ENCODE data around the gene WNT4. TPM values are rescaled to one million over a fixed set of nuclear protein-coding genes. Genes with fewer than 3 reads are reported as not detected.

WNT4 gene
- total and polyA plus RNA-seq, 3 experiments from 2014 or later = 0.08 TPM; not detected in 2

DNA sequence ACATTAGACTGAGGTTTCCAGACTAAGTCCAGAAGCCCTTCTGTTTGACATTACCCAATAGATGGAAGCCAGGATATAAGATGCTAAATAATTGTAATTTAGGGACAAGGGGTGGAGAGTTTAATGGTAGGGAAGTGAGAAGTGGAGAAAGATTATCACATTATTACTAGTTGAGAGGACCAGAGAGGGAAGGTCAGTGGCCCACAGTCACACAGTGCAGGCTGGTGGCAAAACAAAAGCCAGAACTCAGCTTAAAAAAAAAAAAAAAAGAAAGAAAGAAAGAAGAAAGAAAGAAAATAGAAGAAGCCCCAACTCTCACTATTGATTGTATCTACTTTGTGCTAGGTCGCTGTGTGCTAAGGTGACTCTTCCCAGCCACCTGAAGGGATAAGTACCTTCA lies 41.6 kb upstream of the WNT4 start:
- no peak for DNase-seq
- no peak overlapping the region for H3K4me3 Mint-ChIP-seq
- POLR2A ChIA-PET = no interaction called here

DNA sequence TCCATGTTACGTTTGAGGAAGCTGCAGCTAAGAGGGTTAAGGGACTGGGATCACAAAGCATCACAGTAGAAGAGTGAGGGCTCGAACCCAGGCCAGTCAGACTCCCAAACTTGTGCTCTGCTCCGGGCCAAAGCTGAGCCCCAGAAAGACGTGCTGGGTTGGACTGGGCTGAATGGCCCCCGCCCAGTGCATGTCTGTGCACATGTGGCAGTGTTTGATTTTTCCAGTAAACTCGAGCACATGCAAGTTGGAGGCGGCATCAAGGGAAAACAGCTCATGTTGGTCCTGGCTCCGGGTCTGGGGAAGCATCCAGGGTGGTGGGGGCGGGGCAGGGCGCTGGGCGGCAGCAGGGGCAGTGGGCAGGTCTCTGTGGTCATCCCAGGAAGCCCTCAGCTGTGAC lies 39.8 kb upstream of the WNT4 start:
- no peak for DNase-seq
- H3K27me3 ChIP-seq (ENCODE audit: insufficient read depth, low read length, poor library complexity, severe bottlenecking) = no peaks in the 10 kb centered on the region
- Mint-ChIP-seq H3K27me3 (peaks cover 27 to 51% of the 10 kb centered on the region in 2 donors), H3K27ac (no peak overlapping the region), H3K4me1 (peaks cover 0 to 2% (median 0%) of the 10 kb centered on the region in 3 donors), H3K9me3 (no peaks in the 10 kb centered on the region), H3K4me3 (no peak overlapping the region), H3K36me3 (peaks cover 0 to 2% (median 0%) of the 10 kb centered on the region in 3 donors)
- H3K4me3 ChIP-seq (ENCODE audit: low read length) = no peak overlapping the region
- CTCF ChIA-PET = interaction anchor here (0.6 kb wide), 1 partner anchor 10 kb away, joined by 3 read pairs; no protein-coding TSS in a partner anchor
- no peak overlapping the region for H3K27ac ChIP-seq (ENCODE audit: low read depth, low read length)
- no peaks in the 10 kb centered on the region for H3K9me3 ChIP-seq (ENCODE audit: low read length)
- H3K4me1 ChIP-seq (ENCODE audit: insufficient read depth, low read length) = no peaks in the 10 kb centered on the region
- POLR2A ChIA-PET = no interaction called here
- no peaks in the 10 kb centered on the region for H3K36me3 ChIP-seq (ENCODE audit: insufficient read depth, low read length)

More for the DNA sequence above, 41.6 kb upstream of the WNT4 start:
- Histone ChIP-seq H3K4me3 (ENCODE audit: low read length) (no peak overlapping the region), H3K27me3 (ENCODE audit: insufficient read depth, low read length, poor library complexity, severe bottlenecking) (no peaks in the 10 kb centered on the region), H3K9me3 (ENCODE audit: low read length) (no peaks in the 10 kb centered on the region), H3K4me1 (ENCODE audit: insufficient read depth, low read length) (no peaks in the 10 kb centered on the region), H3K27ac (ENCODE audit: low read depth, low read length) (no peak overlapping the region), H3K36me3 (ENCODE audit: insufficient read depth, low read length) (no peaks in the 10 kb centered on the region)
- Mint-ChIP-seq H3K27me3 (peaks cover 34 to 63% of the 10 kb centered on the region in 2 donors), H3K9me3 (no peaks in the 10 kb centered on the region), H3K4me1 (peaks cover 0 to 2% (median 0%) of the 10 kb centered on the region in 3 donors), H3K36me3 (peaks cover 0 to 2% (median 0%) of the 10 kb centered on the region in 3 donors), H3K27ac (peak overlapping the region in 1 of 8 donors; percentile 24)
- CTCF ChIA-PET = no interaction called here

DNA sequence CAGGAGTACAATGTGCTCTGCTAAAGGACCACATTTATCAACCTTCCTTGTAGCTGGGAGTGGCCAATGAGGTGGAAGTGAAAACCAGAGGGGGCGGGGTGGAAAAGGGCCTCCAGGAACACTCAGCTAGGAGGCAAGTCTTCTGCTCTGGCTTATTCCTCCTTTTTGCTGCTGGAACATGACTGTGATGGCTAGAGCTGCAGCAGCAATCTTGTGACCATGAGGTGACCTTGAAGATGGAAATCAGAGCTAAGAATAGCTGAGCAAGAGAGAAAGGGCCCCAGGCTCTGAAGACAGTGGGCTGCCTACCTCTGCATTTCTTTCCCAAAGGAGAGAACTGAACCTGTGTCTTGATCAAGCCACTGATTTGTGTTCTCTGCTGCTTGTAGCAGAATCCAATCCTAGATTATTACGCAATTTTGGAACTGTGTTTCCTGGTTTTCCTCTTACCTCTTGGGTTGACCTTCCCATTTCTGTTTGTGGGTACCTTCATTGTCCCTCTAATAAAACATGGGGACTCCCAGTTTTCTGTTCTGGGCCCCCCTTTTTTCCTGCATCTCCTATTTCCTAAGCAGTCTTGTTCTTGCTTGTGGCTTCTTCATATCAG lies 36.4 kb upstream of the WNT4 start:
- peaks cover 15 to 33% of the 10 kb centered on the region in 2 donors for H3K27me3 Mint-ChIP-seq
- Histone ChIP-seq H3K36me3 (ENCODE audit: insufficient read depth, low read length) (no peaks in the 10 kb centered on the region), H3K4me1 (ENCODE audit: insufficient read depth, low read length) (no peaks in the 10 kb centered on the region), H3K9me3 (ENCODE audit: low read length) (no peaks in the 10 kb centered on the region), H3K27me3 (ENCODE audit: insufficient read depth, low read length, poor library complexity, severe bottlenecking) (no peaks in the 10 kb centered on the region), H3K4me3 (ENCODE audit: low read length) (no peak overlapping the region), H3K27ac (ENCODE audit: low read depth, low read length) (no peak overlapping the region)
- ChIA-PET POLR2A (no interaction called here), CTCF (no interaction called here)
- H3K9me3 Mint-ChIP-seq = no peaks in the 10 kb centered on the region
- H3K36me3 Mint-ChIP-seq = peaks cover 0 to under 1% (median 0%) of the 10 kb centered on the region in 3 donors
- H3K4me1 Mint-ChIP-seq = no peaks in the 10 kb centered on the region
- H3K27ac Mint-ChIP-seq = no peak overlapping the region
- H3K4me3 Mint-ChIP-seq = no peak overlapping the region
- no peak for DNase-seq

DNA sequence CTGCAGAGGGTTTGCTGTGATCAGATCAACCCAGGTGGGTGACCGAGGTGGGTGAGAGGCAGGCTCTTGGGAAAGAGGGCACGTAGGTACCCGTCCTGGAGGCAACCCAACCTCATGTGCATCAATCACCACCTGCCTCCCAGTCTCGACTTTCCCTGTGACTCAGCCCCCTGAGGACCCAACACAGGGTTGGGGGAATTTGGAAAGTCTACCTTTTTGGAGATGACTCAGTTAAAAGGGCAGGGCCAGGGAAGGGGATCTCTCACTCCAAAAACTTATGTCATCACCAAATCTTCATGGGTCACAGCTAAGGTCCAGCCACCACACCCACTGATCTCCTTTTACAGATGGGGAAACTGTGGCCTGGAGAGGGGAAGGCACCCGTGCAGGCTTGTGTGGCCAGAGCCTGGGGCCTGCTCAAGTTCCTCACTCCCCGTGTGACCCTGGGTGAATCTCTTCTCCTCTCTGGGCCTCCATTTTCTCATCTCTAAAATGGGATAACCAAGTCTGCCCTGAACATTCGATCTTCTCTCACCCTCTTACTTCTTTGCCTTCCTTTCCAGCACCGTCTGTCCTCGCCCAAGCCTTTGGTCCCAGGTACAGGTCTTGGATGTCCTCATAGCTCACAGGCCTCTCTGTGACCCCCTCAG lies 34.6 kb upstream of the WNT4 start:
- Histone ChIP-seq H3K36me3 (ENCODE audit: insufficient read depth, low read length) (no peaks in the 10 kb centered on the region), H3K9me3 (ENCODE audit: low read length) (no peaks in the 10 kb centered on the region), H3K4me3 (ENCODE audit: low read length) (no peak overlapping the region), H3K27ac (ENCODE audit: low read depth, low read length) (no peak overlapping the region), H3K4me1 (ENCODE audit: insufficient read depth, low read length) (no peaks in the 10 kb centered on the region), H3K27me3 (ENCODE audit: insufficient read depth, low read length, poor library complexity, severe bottlenecking) (no peaks in the 10 kb centered on the region)
- Mint-ChIP-seq H3K4me3 (no peak overlapping the region), H3K36me3 (no peaks in the 10 kb centered on the region), H3K9me3 (no peaks in the 10 kb centered on the region), H3K4me1 (no peaks in the 10 kb centered on the region), H3K27ac (peak overlapping the region in 1 of 8 donors; percentile 42), H3K27me3 (peaks cover 15 to 31% of the 10 kb centered on the region in 2 donors)
- ChIA-PET CTCF (no interaction called here), POLR2A (no interaction called here)
- DNase-seq = peak in 1 of 5 donors; percentile 33

DNA sequence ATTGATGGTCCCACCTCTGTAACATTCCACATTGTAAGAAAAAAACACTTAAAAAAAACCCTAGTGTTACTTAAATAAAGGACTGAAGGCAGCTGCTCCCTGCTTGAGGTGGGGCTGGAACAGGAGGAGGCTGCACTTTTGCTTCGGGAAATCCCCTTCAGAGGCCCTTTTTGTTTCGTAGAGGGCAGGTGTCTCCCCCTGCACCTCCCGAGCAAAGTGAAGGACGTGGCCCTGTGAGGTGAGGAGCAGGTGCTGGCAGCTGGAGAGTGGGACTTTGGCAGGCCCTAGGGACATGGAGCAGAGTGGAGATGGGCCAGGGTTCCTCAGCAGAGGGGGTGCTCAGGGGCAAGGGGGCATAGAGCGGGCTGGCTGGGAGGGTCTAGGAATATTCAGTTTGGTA lies 33.4 kb upstream of the WNT4 start:
- no peaks in the 10 kb centered on the region for H3K9me3 ChIP-seq (ENCODE audit: low read length)
- POLR2A ChIA-PET = no interaction called here
- Mint-ChIP-seq H3K27ac (no peak overlapping the region), H3K27me3 (peaks cover 8 to 22% of the 10 kb centered on the region in 2 donors), H3K4me3 (no peak overlapping the region), H3K9me3 (no peaks in the 10 kb centered on the region), H3K4me1 (no peaks in the 10 kb centered on the region), H3K36me3 (no peaks in the 10 kb centered on the region)
- no peaks in the 10 kb centered on the region for H3K27me3 ChIP-seq (ENCODE audit: insufficient read depth, low read length, poor library complexity, severe bottlenecking)
- no peak overlapping the region for H3K27ac ChIP-seq (ENCODE audit: low read depth, low read length)
- no peaks in the 10 kb centered on the region for H3K36me3 ChIP-seq (ENCODE audit: insufficient read depth, low read length)
- H3K4me1 ChIP-seq (ENCODE audit: insufficient read depth, low read length) = no peaks in the 10 kb centered on the region
- peak in 1 of 5 donors; percentile 14 for DNase-seq
- CTCF ChIA-PET = no interaction called here
- H3K4me3 ChIP-seq (ENCODE audit: low read length) = no peak overlapping the region

DNA sequence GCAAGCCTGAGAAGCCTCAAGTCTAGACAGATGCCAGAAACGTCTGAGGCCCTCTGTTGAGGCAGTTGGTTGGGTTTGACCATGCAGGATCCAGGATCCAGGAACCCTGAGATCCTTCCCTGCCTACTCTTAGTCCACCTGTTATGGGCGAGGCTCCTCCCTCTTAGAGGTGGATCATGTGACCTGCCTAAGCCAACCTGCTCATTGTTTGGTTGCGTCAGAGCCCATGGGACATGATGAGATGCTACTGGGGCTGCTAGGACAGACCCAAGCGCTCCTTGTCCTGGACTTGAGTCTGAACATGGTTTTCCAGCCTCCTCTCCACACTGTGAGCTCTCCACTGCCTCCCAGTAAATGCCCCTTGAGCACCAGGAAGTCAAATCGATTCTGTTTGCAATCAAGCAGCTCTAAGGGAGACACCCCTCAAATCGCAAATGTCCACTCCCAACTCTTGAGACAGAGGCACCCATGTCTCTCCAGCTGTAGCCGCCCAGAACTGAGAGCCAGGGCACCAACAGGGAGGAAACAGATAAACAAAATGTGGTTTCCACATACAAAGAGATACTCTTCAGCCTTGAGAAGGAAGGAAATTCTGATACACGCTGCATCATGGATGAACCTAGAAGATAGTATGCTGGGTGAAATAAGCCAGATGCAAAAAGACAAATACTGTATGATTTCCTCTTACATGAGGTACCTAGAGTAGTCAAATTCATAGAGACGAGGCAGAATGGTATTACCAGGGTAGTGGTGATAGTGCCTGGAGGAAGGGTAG lies 31.7 kb upstream of the WNT4 start:
- no peak overlapping the region for H3K4me3 ChIP-seq (ENCODE audit: low read length)
- H3K27me3 ChIP-seq (ENCODE audit: insufficient read depth, low read length, poor library complexity, severe bottlenecking) = no peaks in the 10 kb centered on the region
- Mint-ChIP-seq H3K27me3 (peaks cover 5 to 16% of the 10 kb centered on the region in 2 donors), H3K4me3 (no peak overlapping the region), H3K36me3 (no peaks in the 10 kb centered on the region), H3K9me3 (no peaks in the 10 kb centered on the region), H3K4me1 (no peaks in the 10 kb centered on the region), H3K27ac (no peak overlapping the region)
- H3K4me1 ChIP-seq (ENCODE audit: insufficient read depth, low read length) = no peaks in the 10 kb centered on the region
- POLR2A ChIA-PET = no interaction called here
- no peaks in the 10 kb centered on the region for H3K36me3 ChIP-seq (ENCODE audit: insufficient read depth, low read length)
- H3K27ac ChIP-seq (ENCODE audit: low read depth, low read length) = no peak overlapping the region
- no peaks in the 10 kb centered on the region for H3K9me3 ChIP-seq (ENCODE audit: low read length)
- no peak for DNase-seq
- CTCF ChIA-PET = no interaction called here

DNA sequence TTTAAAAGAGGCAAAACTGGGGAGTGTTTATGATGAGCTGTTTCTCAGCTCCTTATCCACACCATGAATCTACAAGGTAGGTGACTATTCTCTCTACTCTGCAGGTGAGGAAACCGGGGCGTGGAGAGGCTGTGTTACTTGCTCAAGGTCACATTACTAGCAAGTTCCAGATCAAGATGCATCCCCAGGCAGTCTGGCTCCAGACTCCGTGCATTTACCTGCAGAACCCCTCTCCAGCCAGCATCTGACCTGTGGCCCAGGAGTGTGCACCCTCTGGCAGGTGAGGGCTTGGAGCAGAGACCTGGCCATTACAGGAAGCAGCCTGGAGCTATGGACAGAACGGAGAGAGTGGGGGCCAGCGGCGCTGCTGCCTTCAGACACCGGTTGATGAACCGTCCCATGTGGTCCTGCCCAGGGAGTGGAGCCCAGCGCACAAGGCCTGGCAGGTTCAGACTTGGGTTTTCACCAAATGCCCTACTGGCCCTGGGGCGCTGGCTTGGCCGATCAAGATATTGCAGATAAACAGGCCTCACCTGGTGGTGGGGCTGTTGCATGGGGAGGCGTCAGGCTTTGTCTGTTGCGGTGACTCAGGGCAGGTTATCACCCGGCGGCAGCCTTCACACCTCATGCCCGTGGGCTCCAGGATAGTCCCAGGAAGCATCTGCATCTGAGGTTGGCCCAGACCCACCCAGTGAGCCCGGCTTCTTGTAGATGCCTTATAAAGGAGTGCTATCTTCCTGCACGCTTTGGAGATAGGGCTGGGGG lies 29.2 kb upstream of the WNT4 start:
- H3K4me3 Mint-ChIP-seq = no peak overlapping the region
- ChIA-PET CTCF (no interaction called here), POLR2A (no interaction called here)
- no peaks in the 10 kb centered on the region for H3K27me3 ChIP-seq (ENCODE audit: insufficient read depth, low read length, poor library complexity, severe bottlenecking)
- DNase-seq = no peak
- no peaks in the 10 kb centered on the region for H3K36me3 ChIP-seq (ENCODE audit: insufficient read depth, low read length)
- H3K9me3 Mint-ChIP-seq = no peaks in the 10 kb centered on the region
- no peaks in the 10 kb centered on the region for H3K4me1 Mint-ChIP-seq
- peaks cover 5 to 19% of the 10 kb centered on the region in 2 donors for H3K27me3 Mint-ChIP-seq
- no peaks in the 10 kb centered on the region for H3K9me3 ChIP-seq (ENCODE audit: low read length)
- H3K27ac ChIP-seq (ENCODE audit: low read depth, low read length) = no peak overlapping the region
- no peak overlapping the region for H3K4me3 ChIP-seq (ENCODE audit: low read length)
- H3K36me3 Mint-ChIP-seq = no peaks in the 10 kb centered on the region
- no peaks in the 10 kb centered on the region for H3K4me1 ChIP-seq (ENCODE audit: insufficient read depth, low read length)
- H3K27ac Mint-ChIP-seq = no peak overlapping the region

DNA sequence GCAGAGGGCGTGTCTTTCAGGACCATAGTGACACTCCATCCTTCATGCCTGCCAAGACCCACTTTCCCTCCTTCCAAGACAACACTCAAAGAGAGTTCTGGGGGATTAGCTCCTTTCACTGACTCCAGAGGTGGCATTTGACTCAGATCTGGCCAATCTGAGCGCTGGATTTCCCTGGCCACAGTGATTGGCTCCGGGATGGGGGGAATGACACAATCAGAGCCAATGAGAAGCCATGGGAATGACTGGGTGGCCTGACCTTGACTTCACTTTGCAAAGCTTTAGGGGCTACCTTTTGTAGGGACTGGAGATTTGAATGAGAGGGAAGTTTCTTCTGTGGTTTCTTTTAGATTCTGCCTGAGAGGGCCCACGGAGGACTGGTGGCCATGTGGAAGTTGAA lies 26.9 kb upstream of the WNT4 start:
- H3K27ac Mint-ChIP-seq = no peak overlapping the region
- H3K27ac ChIP-seq (ENCODE audit: low read depth, low read length) = no peak overlapping the region
- no peak for DNase-seq
- no peaks in the 10 kb centered on the region for H3K4me1 Mint-ChIP-seq
- H3K9me3 Mint-ChIP-seq = no peaks in the 10 kb centered on the region
- H3K4me3 ChIP-seq (ENCODE audit: low read length) = no peak overlapping the region
- H3K4me3 Mint-ChIP-seq = no peak overlapping the region
- CTCF ChIA-PET = no interaction called here
- POLR2A ChIA-PET = no interaction called here
- peaks cover 3 to 24% of the 10 kb centered on the region in 2 donors for H3K27me3 Mint-ChIP-seq
- no peaks in the 10 kb centered on the region for H3K36me3 ChIP-seq (ENCODE audit: insufficient read depth, low read length)
- H3K27me3 ChIP-seq (ENCODE audit: insufficient read depth, low read length, poor library complexity, severe bottlenecking) = no peaks in the 10 kb centered on the region
- H3K36me3 Mint-ChIP-seq = no peaks in the 10 kb centered on the region
- H3K9me3 ChIP-seq (ENCODE audit: low read length) = no peaks in the 10 kb centered on the region
- no peaks in the 10 kb centered on the region for H3K4me1 ChIP-seq (ENCODE audit: insufficient read depth, low read length)
